Left kidney (tissue), 2 donors: ENCODE results near the gene GAL3ST2. TPM values are rescaled to one million over a fixed set of nuclear protein-coding genes. Genes with fewer than 3 reads are reported as not detected.
A peak's percentile ranks its signal among the peaks of the same experiment; 100 is the strongest.
"Not testable (repeated sequence)": the region's sequence is repeated elsewhere in the genome, so short reads cannot be mapped to it uniquely, and the experiment has no call there.

ENCODE experiments used
- DNase-seq: peaks from one replicate; pipeline ENCODE4 v3.0.0-alpha.2; 2013
- polyA plus RNA-seq: library from polyadenylated mRNA; unstranded; fragments of 120-200 nt; gene quantifications from one replicate; pipeline ENCODE4 v1.2.1, GENCODE V29; 2013; ENCODE audit not compliant: insufficient read length

The GAL3ST2 gene
- polyA plus RNA-seq, 1 donor: 0.76 TPM

- no peak for DNase-seq
Observed at GRCh38 chr2:241746084-241746483, 30.5 kb upstream of the GAL3ST2 start.

- DNase-seq: no peak
Observed at GRCh38 chr2:241748468-241749256, 28.0 kb upstream of the GAL3ST2 start.

GRCh38 chr2:241750076-241750840 lies 26.4 kb upstream of the GAL3ST2 start:
- DNase-seq: no peak

- DNase-seq: no peak
Observed at GRCh38 chr2:241751152-241751551, 25.5 kb upstream of the GAL3ST2 start.

GRCh38 chr2:241751776-241752175 lies 24.8 kb upstream of the GAL3ST2 start:
- DNase-seq: no peak

GRCh38 chr2:241752253-241752652 lies 24.4 kb upstream of the GAL3ST2 start:
- DNase-seq: no peak

GRCh38 chr2:241752689-241753276 lies 23.8 kb upstream of the GAL3ST2 start:
- DNase-seq: no peak

- DNase-seq: no peak
Observed at GRCh38 chr2:241753493-241753892, 23.1 kb upstream of the GAL3ST2 start.

GRCh38 chr2:241754042-241754441 lies 22.6 kb upstream of the GAL3ST2 start:
- no peak for DNase-seq

GRCh38 chr2:241755166-241755565 lies 21.5 kb upstream of the GAL3ST2 start:
- DNase-seq: no peak

- DNase-seq: no peak
Observed at GRCh38 chr2:241755777-241756176, 20.8 kb upstream of the GAL3ST2 start.

- DNase-seq: no peak
Observed at GRCh38 chr2:241759067-241759807, 17.4 kb upstream of the GAL3ST2 start.

- DNase-seq: not testable (repeated sequence)
Observed at GRCh38 chr2:241759893-241760292, 16.7 kb upstream of the GAL3ST2 start.

- no peak for DNase-seq
Observed at GRCh38 chr2:241760301-241760771, 16.3 kb upstream of the GAL3ST2 start.

- DNase-seq: no peak
Observed at GRCh38 chr2:241762321-241762932, 14.2 kb upstream of the GAL3ST2 start.

- no peak for DNase-seq
Observed at GRCh38 chr2:241762933-241763369, 13.7 kb upstream of the GAL3ST2 start.

- DNase-seq: no peak
Observed at GRCh38 chr2:241763551-241764274, 12.9 kb upstream of the GAL3ST2 start.

GRCh38 chr2:241764275-241765241 lies 12.1 kb upstream of the GAL3ST2 start:
- DNase-seq: peak; percentile 43

- DNase-seq: no peak
Observed at GRCh38 chr2:241767464-241768250, 9.0 kb upstream of the GAL3ST2 start.
